Neural progenitor cell (in vitro differentiated cells): ENCODE data around the gene YIPF2. TPM values are rescaled to one million over a fixed set of nuclear protein-coding genes. Genes with fewer than 3 reads are reported as not detected.

Experiments
- DNase-seq: peaks from one replicate; pipeline ENCODE4 v3.0.0-alpha.2; 2016; ENCODE audit warnings: low spot score
- H2AFZ ChIP-seq: fragments of 200-600 bp; sonication (generic); replicated peaks from 2 replicates; pipeline ENCODE4 v1.6.1; 2016; ENCODE audit warnings: antibody characterized with exemption
- H3F3A ChIP-seq: fragments of 200-600 bp; sonication (generic); 2 replicates; pipeline ENCODE4 v1.6.1; 2016; ENCODE audit warnings: antibody characterized with exemption, low read depth
- H3K27ac ChIP-seq: fragments of 200-600 bp; sonication (generic); 2 replicates; pipeline ENCODE4 v1.5.1; 2016; ENCODE audit warnings: mild to moderate bottlenecking
- H3K27me3 ChIP-seq: fragments of 200-600 bp; sonication (generic); 2 replicates; pipeline ENCODE4 v1.6.1; 2016; ENCODE audit warnings: mild to moderate bottlenecking, moderate library complexity
- H3K36me3 ChIP-seq: fragments of 200-600 bp; sonication (generic); 2 replicates; pipeline ENCODE4 v1.5.1; 2016
- H3K4me1 ChIP-seq: fragments of 200-600 bp; sonication (generic); 2 replicates; pipeline ENCODE4 v1.6.1; 2016; ENCODE audit warnings: mixed run types
- H3K4me2 ChIP-seq: fragments of 200-600 bp; sonication (generic); 2 replicates; pipeline ENCODE4 v1.6.1; 2016
- H3K4me3 ChIP-seq: fragments of 200-600 bp; sonication (generic); 2 replicates; pipeline ENCODE4 v1.5.1; 2016
- H3K79me2 ChIP-seq: fragments of 200-600 bp; sonication (generic); 2 replicates; pipeline ENCODE4 v1.6.1; 2016; ENCODE audit warnings: low read depth
- H3K9ac ChIP-seq: fragments of 200-600 bp; sonication (generic); 2 replicates; pipeline ENCODE4 v1.6.1; 2016
- H3K9me3 ChIP-seq: fragments of 200-600 bp; sonication (generic); 2 replicates; pipeline ENCODE4 v1.5.1; 2016; ENCODE audit warnings: low read depth
- H4K20me1 ChIP-seq: fragments of 200-600 bp; sonication (generic); 2 replicates; pipeline ENCODE4 v1.6.1; 2016; ENCODE audit warnings: low read depth
- H3K27ac Mint-ChIP-seq: 3 replicates; pipeline ENCODE4 v1.8.0; 2021; ENCODE audit warnings: mixed read lengths
- H3K27me3 Mint-ChIP-seq: 2 replicates; pipeline ENCODE4 v1.8.0; 2022; ENCODE audit warnings: low read depth, mild to moderate bottlenecking, inconsistent platforms, moderate library complexity, mixed read lengths; ENCODE audit not compliant: insufficient read depth
- H3K36me3 Mint-ChIP-seq: 3 replicates; pipeline ENCODE4 v1.8.0; 2021; ENCODE audit warnings: mixed read lengths
- H3K4me1 Mint-ChIP-seq: 3 replicates; pipeline ENCODE4 v1.8.0; 2021; ENCODE audit warnings: mixed read lengths
- H3K4me3 Mint-ChIP-seq: 3 replicates; pipeline ENCODE4 v1.8.0; 2021; ENCODE audit warnings: mild to moderate bottlenecking, moderate library complexity, mixed read lengths
- H3K9me3 Mint-ChIP-seq: 3 replicates; pipeline ENCODE4 v1.8.0; 2020; ENCODE audit warnings: mixed read lengths
- EZH2 ChIP-seq: fragments of 200-600 bp; sonication (generic); IDR thresholded peaks from 2 replicates; pipeline ENCODE4 v1.6.1; 2017; ENCODE audit warnings: antibody characterized with exemption, mild to moderate bottlenecking, moderate library complexity
- EZH2phosphoT487 ChIP-seq: fragments of 200-600 bp; sonication (generic); IDR thresholded peaks from 2 replicates; pipeline ENCODE4 v1.6.1; 2017; ENCODE audit warnings: antibody characterized with exemption
- total RNA-seq: library from RNA; depleted of rRNA; stranded (reverse); fragments of >200 nt; gene quantifications from 2 replicates; pipeline ENCODE4 v1.2.3, GENCODE V29; 2015; ENCODE audit warnings: low replicate concordance
- TF ChIP-seq, protein P1 (sequence below): fragments of 200-600 bp; sonication (generic); IDR thresholded peaks from 2 replicates; pipeline ENCODE4 v1.5.1; 2017; ENCODE audit warnings: antibody characterized with exemption, mild to moderate bottlenecking

YIPF2 gene
- total RNA-seq, 1 donor from 2014 or later = 11.9 TPM

DNA sequence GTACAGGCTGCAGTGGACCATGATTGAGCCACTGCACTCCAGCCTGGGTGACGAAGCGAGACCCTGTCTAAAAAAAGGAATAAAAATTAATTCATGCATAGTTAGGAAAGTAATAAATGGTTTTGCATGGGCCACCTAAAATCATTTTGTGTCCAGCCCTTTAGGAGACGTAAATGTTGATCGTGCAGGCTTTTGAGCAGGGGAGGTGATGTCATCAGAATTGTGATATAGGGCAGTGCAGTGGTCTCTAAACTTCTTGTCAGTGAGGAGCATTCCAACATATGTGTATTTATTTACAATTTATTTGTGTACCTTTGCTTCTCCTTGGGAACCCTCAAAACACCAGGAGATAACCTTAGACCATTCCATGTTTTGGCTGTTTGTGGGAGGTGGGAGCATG, 35.4 kb upstream of the YIPF2 start:
- TF ChIP-seq, protein P1, sequence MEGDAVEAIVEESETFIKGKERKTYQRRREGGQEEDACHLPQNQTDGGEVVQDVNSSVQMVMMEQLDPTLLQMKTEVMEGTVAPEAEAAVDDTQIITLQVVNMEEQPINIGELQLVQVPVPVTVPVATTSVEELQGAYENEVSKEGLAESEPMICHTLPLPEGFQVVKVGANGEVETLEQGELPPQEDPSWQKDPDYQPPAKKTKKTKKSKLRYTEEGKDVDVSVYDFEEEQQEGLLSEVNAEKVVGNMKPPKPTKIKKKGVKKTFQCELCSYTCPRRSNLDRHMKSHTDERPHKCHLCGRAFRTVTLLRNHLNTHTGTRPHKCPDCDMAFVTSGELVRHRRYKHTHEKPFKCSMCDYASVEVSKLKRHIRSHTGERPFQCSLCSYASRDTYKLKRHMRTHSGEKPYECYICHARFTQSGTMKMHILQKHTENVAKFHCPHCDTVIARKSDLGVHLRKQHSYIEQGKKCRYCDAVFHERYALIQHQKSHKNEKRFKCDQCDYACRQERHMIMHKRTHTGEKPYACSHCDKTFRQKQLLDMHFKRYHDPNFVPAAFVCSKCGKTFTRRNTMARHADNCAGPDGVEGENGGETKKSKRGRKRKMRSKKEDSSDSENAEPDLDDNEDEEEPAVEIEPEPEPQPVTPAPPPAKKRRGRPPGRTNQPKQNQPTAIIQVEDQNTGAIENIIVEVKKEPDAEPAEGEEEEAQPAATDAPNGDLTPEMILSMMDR = no peak
- no peak for TF ChIP-seq EZH2
- no peak for TF ChIP-seq EZH2phosphoT487

DNA sequence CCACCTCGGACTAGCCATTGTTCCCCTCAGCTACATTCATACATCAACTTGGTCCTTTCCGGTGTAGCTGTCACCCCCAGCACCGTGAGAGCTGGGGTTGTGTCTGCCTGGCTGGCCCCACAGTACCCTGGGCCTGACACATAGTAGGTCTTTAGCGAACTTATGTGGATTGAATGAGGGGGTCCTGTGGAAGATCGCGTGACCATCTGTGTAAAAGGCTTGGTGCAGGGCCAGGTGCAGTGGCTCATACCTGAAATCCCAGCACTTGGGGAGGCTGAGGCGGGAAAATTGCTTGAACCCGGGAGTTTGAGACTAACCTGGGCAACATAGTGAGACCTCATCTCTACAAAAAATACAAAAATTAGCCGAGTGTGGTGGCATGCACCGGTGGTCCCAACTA, 34.4 kb upstream of the YIPF2 start:
- H3K27ac Mint-ChIP-seq = no peak overlapping the region

More for the DNA sequence above, 35.4 kb upstream of the YIPF2 start:
- Histone ChIP-seq H3K36me3 (no peaks in the 10 kb centered on the region), H3K27me3 (no peaks in the 10 kb centered on the region), H2AFZ (no peak overlapping the region), H3K4me2 (no peak overlapping the region), H3K9me3 (no peaks in the 10 kb centered on the region), H3K4me3 (no peak overlapping the region), H3K4me1 (peaks cover 21% of the 10 kb centered on the region), H3K79me2 (peaks cover 86% of the 10 kb centered on the region), H3K9ac (no peak overlapping the region), H3K27ac (no peak overlapping the region), H4K20me1 (peaks cover 70% of the 10 kb centered on the region), H3F3A (peaks cover 22% of the 10 kb centered on the region)
- H3K36me3 Mint-ChIP-seq = peaks cover 17% of the 10 kb centered on the region
- H3K4me3 Mint-ChIP-seq = peak overlapping the region; percentile 38
- no peak for DNase-seq
- no peaks in the 10 kb centered on the region for H3K9me3 Mint-ChIP-seq
- H3K27ac Mint-ChIP-seq = no peak overlapping the region
- H3K27me3 Mint-ChIP-seq = peaks cover 7% of the 10 kb centered on the region
- H3K4me1 Mint-ChIP-seq = peaks cover 39% of the 10 kb centered on the region

DNA sequence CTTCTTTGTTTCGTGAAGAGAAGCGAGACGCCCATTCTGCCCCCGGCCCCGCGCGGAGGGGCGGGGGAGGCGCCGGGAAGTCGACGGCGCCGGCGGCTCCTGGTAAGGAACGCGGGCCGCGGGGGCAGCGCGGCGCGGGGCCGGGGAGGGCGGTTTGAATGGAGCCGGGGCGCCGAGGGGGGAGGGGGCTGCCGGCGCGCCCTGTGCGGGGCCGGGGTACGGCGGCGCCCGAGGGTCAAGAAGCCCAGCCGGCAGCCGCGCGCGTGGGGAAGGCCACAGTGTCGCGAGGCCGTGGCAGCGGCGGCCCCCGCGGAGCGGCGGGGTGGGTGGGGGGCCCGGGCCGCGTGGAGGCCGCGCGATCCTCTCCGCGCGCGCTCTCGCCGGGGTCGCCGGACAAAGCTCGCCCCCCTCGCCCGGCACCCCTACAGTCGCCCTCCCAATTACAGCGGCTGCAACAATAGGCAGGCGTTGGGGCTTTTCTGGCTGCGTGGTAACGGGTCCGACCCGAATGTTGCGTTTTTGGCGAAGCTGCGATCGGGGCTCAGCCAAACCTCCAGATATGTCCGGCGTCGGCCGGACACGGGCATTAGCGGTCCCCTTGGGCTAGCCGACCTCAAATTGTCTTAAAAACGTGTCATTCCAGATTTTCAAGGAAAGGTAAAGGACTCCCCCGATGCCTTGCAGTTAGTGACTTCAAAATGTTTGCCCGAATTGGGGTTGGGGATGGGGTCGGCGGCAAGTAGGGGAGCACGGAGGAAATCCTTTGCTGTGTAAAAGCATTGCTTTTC, 32.8 kb upstream of the YIPF2 start:
- Histone ChIP-seq H3K4me2 (peak overlapping the region; percentile 76), H3K27me3 (no peaks in the 10 kb centered on the region), H3K9me3 (no peaks in the 10 kb centered on the region), H3F3A (peaks cover 24% of the 10 kb centered on the region), H3K27ac (peak overlapping the region; percentile 97), H4K20me1 (peaks cover 44% of the 10 kb centered on the region), H3K79me2 (peaks cover 60% of the 10 kb centered on the region), H2AFZ (peak overlapping the region; percentile 30), H3K9ac (peak overlapping the region; percentile 87), H3K4me1 (peaks cover 21% of the 10 kb centered on the region), H3K36me3 (no peaks in the 10 kb centered on the region), H3K4me3 (peak overlapping the region; percentile 80)
- DNase-seq = peak; percentile 84
- H3K27ac Mint-ChIP-seq = peak overlapping the region; percentile 98
- TF ChIP-seq, protein P1 = no peak
- no peak for TF ChIP-seq EZH2
- TF ChIP-seq EZH2phosphoT487 = no peak
- H3K27me3 Mint-ChIP-seq = peaks cover 7% of the 10 kb centered on the region
- no peaks in the 10 kb centered on the region for H3K9me3 Mint-ChIP-seq
- H3K4me3 Mint-ChIP-seq = peak overlapping the region; percentile 98
- peaks cover 14% of the 10 kb centered on the region for H3K36me3 Mint-ChIP-seq
- peaks cover 25% of the 10 kb centered on the region for H3K4me1 Mint-ChIP-seq

More for the DNA sequence above, 34.4 kb upstream of the YIPF2 start:
- Histone ChIP-seq H3K27me3 (no peaks in the 10 kb centered on the region), H3K4me3 (peak overlapping the region; percentile 80), H3K4me1 (peaks cover 21% of the 10 kb centered on the region), H3K27ac (no peak overlapping the region), H3K9me3 (no peaks in the 10 kb centered on the region), H3K9ac (no peak overlapping the region), H3F3A (peaks cover 24% of the 10 kb centered on the region), H3K4me2 (peak overlapping the region; percentile 76), H3K79me2 (peaks cover 76% of the 10 kb centered on the region), H2AFZ (no peak overlapping the region), H3K36me3 (no peaks in the 10 kb centered on the region), H4K20me1 (peaks cover 60% of the 10 kb centered on the region)
- no peaks in the 10 kb centered on the region for H3K9me3 Mint-ChIP-seq
- peaks cover 18% of the 10 kb centered on the region for H3K36me3 Mint-ChIP-seq
- TF ChIP-seq, protein P1 = no peak
- no peak for TF ChIP-seq EZH2phosphoT487
- TF ChIP-seq EZH2 = no peak
- H3K27me3 Mint-ChIP-seq = peaks cover 7% of the 10 kb centered on the region
- DNase-seq = no peak
- peak overlapping the region; percentile 98 for H3K4me3 Mint-ChIP-seq
- peaks cover 30% of the 10 kb centered on the region for H3K4me1 Mint-ChIP-seq
